Activated naive CD8-positive, alpha-beta T cell treated with anti-CD3 and anti-CD28 coated beads, Interleukin-2, amount 50 U/mL, for 24 hours (primary cell): ENCODE data around the gene CASQ1.

Source experiments
- ATAC-seq: fragments of 150-1000 bp; cut with Tn5 transposase; one replicate; pipeline ENCODE4 v1.10.0; 2021
- DNase-seq: peaks from one replicate; pipeline ENCODE4 v3.0.0; 2021
- H3K27ac Mint-ChIP-seq: one replicate; pipeline ENCODE4 v1.8.0; 2021; ENCODE audit warnings: mild to moderate bottlenecking, mixed read lengths
- H3K27me3 Mint-ChIP-seq: one replicate; pipeline ENCODE4 v1.8.0; 2021; ENCODE audit warnings: mixed read lengths
- H3K36me3 Mint-ChIP-seq: one replicate; pipeline ENCODE4 v1.8.0; 2021; ENCODE audit warnings: low read depth, mixed read lengths
- H3K4me1 Mint-ChIP-seq: one replicate; pipeline ENCODE4 v1.8.0; 2021; ENCODE audit warnings: mixed read lengths
- H3K4me3 Mint-ChIP-seq: one replicate; pipeline ENCODE4 v1.8.0; 2021; ENCODE audit warnings: mild to moderate bottlenecking, moderate library complexity, mixed read lengths
- H3K9me3 Mint-ChIP-seq: one replicate; pipeline ENCODE4 v1.8.0; 2021; ENCODE audit warnings: mixed read lengths

CASQ1 gene

DNA sequence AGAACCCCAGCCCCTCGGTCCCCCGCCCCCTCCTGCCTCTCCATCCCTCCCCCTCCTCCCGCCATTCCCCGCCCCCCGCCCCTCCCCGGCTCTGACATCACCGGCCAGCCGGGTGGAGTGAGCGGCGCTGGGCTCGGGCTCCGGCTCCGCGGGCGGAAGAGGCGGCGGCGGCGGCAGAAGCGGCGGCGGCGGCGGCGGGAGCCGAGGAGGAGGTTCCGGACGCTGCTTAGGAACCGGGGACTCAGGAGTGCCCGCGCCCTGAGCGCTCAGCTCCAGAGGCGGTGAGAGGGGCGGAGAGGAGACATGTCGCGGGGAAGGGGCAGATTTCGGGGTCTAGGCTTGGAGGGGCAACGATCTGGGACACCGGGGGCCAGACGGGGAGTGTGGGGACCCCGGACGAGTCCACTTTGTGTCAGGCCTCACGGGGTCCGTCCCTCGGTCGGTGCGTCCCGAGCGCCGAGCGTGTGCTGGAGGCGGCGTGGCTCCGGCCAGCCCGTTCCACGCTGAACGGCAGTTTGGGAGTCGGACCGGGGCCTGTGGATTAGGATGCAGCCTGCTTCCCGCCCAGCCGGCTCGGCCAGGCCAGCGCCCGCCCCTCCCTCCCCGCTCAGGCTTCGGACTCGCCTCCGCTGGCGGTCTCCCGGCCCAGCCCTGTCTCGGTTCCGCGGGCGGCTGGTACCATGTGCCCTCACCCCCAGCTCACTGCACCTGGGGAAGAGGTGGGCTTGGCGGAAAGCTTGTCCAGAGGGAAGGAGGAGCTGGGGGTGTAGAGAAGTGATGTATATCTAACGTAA, 15.1 kb downstream of the CASQ1 start, which contains the start of gene PEA15:
Gene PEA15, plus strand, starts transcription at position 143 of the 794 bp plus-strand sequence. CDS start 6,161 bp downstream, outside the sequence.
- DNase-seq (peak; percentile 76), ATAC-seq (peak; percentile 57)
- peak within 1 kb of the TSS; percentile 91 for H3K27ac Mint-ChIP-seq
- H3K4me3 Mint-ChIP-seq: peak within 1 kb of the TSS; percentile 83
- H3K9me3 Mint-ChIP-seq: no peaks in the 10 kb centered on the region
- peaks cover 16% of the 10 kb centered on the region for H3K36me3 Mint-ChIP-seq
- no peaks in the 10 kb centered on the region for H3K27me3 Mint-ChIP-seq
- peaks cover 47% of the 10 kb centered on the region for H3K4me1 Mint-ChIP-seq

DNA sequence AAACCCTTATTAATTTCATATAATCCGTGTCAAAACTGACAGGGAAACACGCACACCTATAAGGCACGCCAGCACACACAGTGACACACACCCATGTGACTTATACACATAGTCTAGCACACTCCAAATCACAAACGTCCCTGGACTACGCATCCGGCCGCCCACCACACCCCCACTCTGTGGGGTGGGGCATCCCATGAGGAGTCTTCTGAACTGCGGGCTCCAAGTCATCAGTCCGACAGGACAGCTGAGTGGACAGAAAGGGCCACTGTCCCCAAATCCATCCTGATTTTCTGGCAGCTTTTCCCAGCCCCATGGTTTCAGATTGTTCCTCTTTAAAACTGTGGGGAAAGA, 15.6 kb downstream of the CASQ1 start:
- ATAC-seq (peak; percentile 87), DNase-seq (peak; percentile 57)
- Mint-ChIP-seq H3K36me3 (peaks cover 18% of the 10 kb centered on the region), H3K27me3 (no peaks in the 10 kb centered on the region), H3K4me3 (peak overlapping the region; percentile 83), H3K27ac (peak overlapping the region; percentile 91), H3K4me1 (peaks cover 47% of the 10 kb centered on the region), H3K9me3 (no peaks in the 10 kb centered on the region)

DNA sequence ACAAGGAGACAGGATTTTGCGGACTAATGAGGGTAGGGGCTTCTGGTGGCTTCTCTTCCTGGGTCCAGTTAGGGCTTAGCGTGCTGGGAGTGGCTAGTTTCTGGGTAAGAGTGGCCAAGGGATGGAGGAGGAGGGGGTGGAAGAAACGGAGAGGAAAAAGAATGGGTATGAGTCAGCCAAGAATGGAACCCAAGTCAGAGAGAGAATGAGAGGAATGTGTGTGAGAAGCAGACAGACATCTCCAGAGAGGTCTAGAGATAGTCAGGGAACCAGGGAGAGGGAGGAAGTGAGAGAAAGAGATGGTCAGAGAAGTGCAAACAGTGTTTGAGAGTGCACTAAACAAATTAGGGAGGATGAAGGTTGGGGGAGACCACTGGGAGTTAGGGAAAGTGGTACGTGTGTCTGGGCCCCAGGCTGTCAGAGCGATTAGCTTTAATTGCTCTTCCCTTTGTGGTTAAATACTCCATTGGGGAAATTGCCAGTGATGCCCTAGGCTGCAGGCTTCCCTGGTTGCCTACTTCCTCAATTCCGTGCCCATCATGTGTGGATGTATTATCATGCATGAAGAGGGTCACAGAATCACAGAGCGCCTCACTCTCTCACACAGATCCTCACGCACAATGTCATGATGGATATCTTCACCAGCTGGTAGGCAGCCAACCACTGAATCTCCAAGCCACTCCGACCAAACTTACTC, 16.2 kb downstream of the CASQ1 start:
- Mint-ChIP-seq H3K4me3 (peak overlapping the region; percentile 83), H3K27me3 (no peaks in the 10 kb centered on the region), H3K9me3 (no peaks in the 10 kb centered on the region), H3K27ac (peak overlapping the region; percentile 91), H3K36me3 (peaks cover 18% of the 10 kb centered on the region), H3K4me1 (peaks cover 49% of the 10 kb centered on the region)
- no peak for ATAC-seq
- no peak for DNase-seq

DNA sequence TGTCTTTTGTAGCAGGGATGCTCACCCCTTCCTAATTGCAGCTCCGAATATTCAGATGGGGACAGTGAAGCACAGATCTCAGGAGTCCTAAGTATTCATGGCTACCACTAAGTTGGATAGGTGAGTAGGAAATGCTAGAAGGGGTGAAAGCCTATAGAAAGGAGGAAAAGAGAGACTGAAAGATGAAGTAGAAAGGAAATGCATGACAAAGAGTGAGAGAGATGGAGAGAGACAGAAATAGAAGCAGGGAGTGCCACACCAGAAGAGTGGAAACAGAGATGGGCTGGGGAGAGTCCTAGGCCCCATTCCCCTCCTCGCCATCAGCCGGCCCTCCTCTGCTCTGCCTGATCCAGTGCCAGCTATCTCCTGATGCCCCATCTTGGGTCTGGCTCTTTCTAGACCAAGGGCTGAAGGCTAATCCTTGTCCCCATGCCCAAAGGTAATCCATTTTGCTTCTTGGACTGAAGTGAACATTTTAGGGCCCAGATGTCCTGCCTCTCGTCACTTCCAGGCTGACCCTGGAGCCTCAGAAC, 16.8 kb downstream of the CASQ1 start:
- no peak for DNase-seq
- Mint-ChIP-seq H3K27ac (peak overlapping the region; percentile 40), H3K4me1 (peaks cover 49% of the 10 kb centered on the region), H3K27me3 (no peaks in the 10 kb centered on the region), H3K4me3 (peak overlapping the region; percentile 83), H3K9me3 (no peaks in the 10 kb centered on the region), H3K36me3 (peaks cover 21% of the 10 kb centered on the region)
- no peak for ATAC-seq

DNA sequence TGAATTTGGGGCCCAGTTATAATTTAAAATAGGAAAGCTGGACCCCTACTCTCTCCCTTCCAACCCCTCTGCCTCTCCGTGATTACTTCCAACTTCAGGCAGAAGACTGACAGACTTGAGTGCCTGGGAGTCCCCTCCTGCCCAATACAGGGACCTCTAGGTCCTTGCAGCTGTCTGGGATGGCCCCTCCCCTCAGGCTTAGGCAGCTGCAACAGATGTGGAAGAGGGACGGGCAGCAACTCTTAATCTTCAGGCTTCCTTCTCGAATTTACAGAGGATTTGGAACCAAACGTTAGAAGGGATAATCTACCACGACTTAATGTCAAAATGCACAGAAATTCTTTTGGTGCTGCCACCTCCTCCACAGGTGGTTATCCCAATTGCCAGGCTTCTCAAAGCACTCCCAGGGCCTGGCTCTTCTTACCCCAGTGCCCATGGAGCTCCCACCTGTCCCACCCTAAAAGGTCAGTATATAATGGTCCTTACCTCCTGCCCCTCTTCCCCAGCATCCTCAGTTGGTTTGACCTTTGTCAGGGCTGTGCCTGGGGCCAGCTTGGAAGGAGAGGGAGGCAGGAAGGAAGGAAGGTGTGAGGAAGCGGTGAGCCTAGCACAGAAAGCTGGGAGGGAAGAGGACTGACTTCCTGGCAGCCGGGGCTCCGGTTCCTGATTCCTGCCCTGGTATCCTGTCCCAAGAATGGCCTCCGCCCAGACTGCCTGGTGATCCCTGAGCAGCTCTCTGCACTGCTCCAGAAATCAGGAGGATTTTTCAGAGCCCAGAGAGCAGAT, 17.6 kb downstream of the CASQ1 start:
- Mint-ChIP-seq H3K9me3 (no peaks in the 10 kb centered on the region), H3K27me3 (no peaks in the 10 kb centered on the region), H3K4me1 (peaks cover 49% of the 10 kb centered on the region), H3K36me3 (peaks cover 25% of the 10 kb centered on the region), H3K27ac (peak overlapping the region; percentile 8), H3K4me3 (no peak overlapping the region)
- DNase-seq (no peak), ATAC-seq (no peak)

DNA sequence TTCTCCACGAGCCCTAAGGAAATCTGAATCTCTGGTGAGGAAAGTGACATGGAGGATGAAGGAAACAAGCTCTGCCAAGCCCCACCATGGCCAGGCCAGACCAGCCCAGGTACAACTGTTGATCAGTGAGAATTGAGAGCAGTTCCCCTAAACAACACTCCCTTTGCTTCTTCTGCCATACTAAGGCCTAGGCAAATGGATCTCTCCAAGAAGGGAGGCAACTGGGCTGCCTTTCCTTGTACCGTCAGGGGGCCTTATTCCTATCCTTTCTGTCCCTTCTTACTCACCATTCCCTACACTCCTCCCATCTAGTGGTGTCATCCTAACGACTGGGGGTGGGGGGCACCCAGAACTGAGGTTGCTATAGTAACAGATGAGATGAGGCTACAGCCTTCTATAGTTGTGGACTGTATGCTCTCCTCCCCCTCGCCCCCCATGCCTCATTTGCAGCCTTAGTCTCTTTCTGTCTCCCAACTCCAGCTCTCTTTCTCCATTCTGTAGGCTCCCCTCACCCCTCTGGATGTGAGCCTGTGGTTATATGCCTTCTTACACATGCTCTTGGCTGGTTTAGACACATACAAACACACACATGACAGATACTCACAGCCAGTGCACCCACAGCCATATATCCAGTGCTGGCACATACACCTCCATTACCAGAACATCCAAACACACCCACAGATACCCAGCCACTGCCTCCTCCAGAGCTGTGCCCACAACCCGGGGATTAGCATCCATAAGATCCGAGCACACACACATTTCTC, 18.4 kb downstream of the CASQ1 start:
- Mint-ChIP-seq H3K27ac (peak overlapping the region; percentile 29), H3K27me3 (no peaks in the 10 kb centered on the region), H3K4me1 (peaks cover 49% of the 10 kb centered on the region), H3K9me3 (no peaks in the 10 kb centered on the region), H3K4me3 (no peak overlapping the region), H3K36me3 (peaks cover 30% of the 10 kb centered on the region)
- DNase-seq (no peak), ATAC-seq (no peak)

DNA sequence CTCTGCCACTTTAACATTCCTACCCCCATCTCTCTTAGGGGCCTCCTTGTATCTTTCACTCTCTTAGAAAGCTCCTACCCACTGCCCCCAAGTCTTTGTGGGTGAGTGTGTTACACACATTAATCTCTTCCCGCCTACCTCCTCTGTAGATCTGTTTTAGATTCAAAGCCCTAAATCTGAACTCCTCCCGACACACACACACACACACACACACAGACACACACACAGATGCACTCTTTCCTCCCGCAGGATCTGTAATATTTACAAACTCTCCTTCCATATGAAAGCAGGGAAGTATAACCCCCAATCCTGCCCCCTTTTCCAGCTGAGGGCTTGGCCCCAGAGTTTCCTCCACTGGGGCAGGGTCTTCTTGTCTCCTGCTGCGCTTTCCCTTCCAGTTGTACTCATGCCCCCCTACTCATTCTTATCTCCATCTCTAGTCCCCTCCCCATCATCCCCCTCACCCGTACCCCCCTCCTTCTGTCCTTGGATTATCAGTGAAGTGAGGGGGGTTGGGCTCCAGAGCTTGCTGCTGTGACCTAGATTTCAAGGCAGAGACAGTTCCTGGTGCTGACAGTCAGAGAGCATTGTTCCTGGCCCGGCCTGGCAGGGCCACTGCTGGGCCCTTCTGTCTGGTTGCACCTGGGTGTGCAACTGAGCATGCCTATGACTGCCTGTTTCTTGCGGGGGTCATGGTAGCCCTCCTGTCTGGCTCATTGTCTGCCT, 19.1 kb downstream of the CASQ1 start:
- ATAC-seq (no peak), DNase-seq (no peak)
- Mint-ChIP-seq H3K4me1 (peaks cover 42% of the 10 kb centered on the region), H3K36me3 (peaks cover 34% of the 10 kb centered on the region), H3K27me3 (no peaks in the 10 kb centered on the region), H3K9me3 (no peaks in the 10 kb centered on the region), H3K4me3 (no peak overlapping the region), H3K27ac (peak overlapping the region; percentile 29)

DNA sequence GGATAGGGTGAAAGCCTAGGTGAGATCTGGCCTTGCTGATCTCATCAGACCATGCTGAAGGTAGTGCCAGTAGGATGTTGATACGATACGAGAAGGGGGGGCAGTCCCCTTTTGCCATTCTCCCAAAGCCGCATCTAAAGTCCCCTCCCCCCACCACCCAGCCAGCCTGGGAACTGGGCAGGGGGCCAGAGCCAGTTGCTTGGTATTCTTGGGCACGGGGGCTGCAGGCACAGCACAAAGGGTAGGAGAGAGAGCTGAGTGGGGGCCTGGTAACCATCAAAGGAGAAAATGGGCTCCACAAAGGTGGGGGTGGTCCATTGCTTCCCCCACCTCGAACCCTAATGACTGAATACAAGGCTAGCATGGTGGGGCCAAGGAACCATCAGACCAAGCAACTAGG, 20.2 kb downstream of the CASQ1 start:
- no peak for ATAC-seq
- Mint-ChIP-seq H3K36me3 (peaks cover 41% of the 10 kb centered on the region), H3K4me1 (peaks cover 38% of the 10 kb centered on the region), H3K27me3 (no peaks in the 10 kb centered on the region), H3K9me3 (no peaks in the 10 kb centered on the region), H3K27ac (peak overlapping the region; percentile 28), H3K4me3 (no peak overlapping the region)
- no peak for DNase-seq

DNA sequence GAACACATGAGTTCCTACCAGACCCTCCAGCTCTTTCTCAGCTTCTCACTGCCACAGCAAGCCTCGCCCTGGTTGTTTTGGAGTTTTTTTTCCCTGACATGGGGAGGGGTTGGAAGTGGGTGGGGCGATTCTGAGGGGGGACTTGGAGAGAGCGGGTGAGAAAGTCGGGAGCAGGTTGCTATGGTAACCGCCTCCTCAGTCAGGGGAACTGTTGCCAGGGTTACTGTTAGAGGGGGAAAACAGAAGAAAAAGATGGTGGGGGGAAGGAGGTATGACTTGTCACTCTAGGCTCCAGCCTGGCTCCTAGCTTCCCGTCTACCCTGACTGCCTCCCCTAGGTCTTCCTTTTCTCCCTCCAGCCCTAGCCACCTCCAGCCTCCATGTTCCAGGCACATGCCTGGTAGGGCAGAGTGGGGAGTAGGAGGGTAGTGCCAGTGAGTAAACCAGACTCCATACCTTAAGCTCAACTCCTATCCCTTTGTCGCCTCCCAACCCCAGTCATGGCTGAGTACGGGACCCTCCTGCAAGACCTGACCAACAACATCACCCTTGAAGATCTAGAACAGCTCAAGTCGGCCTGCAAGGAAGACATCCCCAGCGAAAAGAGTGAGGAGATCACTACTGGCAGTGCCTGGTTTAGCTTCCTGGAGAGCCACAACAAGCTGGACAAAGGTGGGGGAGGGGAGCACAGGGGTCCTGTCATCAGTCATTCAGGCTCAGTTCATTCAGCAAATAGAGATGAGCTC, 20.8 kb downstream of the CASQ1 start:
- Mint-ChIP-seq H3K36me3 (peaks cover 47% of the 10 kb centered on the region), H3K9me3 (no peaks in the 10 kb centered on the region), H3K4me3 (no peak overlapping the region), H3K4me1 (peaks cover 34% of the 10 kb centered on the region), H3K27me3 (no peaks in the 10 kb centered on the region), H3K27ac (no peak overlapping the region)
- ATAC-seq (no peak), DNase-seq (no peak)

DNA sequence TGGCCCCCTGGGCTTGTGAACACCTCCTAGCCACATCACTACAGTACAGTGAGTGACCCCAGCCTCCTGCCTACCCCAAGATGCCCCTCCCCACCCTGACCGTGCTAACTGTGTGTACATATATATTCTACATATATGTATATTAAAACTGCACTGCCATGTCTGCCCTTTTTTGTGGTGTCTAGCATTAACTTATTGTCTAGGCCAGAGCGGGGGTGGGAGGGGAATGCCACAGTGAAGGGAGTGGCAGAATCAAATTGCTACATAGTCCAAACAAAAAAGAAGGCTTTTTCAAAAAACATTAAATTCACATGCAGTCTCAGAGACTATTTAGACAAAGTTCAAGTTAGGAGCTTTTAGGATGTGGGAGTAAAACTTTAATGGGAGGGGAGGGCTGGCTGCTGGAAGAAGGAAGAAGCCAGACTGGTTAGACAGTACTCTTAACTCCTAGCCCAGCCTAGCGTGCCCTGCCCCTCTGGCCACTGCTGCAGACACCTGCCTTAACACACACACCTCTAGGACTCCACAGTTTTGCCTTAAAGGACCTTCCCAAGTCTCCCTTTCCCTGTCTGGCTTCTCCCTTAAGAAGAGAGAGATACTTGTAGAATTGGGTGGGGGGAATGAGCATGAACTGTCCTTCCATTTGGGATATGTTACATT, 24.2 kb downstream of the CASQ1 start:
- Mint-ChIP-seq H3K27me3 (no peaks in the 10 kb centered on the region), H3K4me3 (no peak overlapping the region), H3K36me3 (peaks cover 47% of the 10 kb centered on the region), H3K27ac (peak overlapping the region; percentile 1), H3K9me3 (no peaks in the 10 kb centered on the region), H3K4me1 (peaks cover 9% of the 10 kb centered on the region)
- no peak for ATAC-seq
- no peak for DNase-seq

DNA sequence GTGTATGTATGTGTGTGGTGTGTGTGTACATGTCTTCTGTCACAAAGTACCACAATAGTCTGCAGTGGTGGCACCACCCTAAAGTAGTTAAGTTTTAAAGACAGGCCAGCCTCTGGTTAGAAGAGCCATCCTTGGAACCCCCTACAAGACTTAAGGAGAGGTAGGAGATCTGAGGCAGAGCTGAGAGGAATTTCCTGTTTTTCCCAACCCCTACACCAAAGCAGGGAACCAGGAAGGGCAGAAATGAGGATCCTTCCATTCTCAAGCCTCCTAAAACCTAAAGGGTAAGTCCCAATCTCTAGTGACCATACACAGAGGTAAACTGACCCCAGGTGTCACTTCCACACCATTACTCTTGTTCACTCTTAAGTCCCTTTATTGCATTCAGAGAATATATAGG, 25.9 kb downstream of the CASQ1 start:
- ATAC-seq (no peak), DNase-seq (no peak)
- H3K36me3 Mint-ChIP-seq: peaks cover 51% of the 10 kb centered on the region
- H3K4me1 Mint-ChIP-seq: peaks cover 2% of the 10 kb centered on the region
- no peak overlapping the region for H3K4me3 Mint-ChIP-seq
- H3K27ac Mint-ChIP-seq: peak overlapping the region; percentile 36
- no peaks in the 10 kb centered on the region for H3K27me3 Mint-ChIP-seq
- H3K9me3 Mint-ChIP-seq: no peaks in the 10 kb centered on the region

DNA sequence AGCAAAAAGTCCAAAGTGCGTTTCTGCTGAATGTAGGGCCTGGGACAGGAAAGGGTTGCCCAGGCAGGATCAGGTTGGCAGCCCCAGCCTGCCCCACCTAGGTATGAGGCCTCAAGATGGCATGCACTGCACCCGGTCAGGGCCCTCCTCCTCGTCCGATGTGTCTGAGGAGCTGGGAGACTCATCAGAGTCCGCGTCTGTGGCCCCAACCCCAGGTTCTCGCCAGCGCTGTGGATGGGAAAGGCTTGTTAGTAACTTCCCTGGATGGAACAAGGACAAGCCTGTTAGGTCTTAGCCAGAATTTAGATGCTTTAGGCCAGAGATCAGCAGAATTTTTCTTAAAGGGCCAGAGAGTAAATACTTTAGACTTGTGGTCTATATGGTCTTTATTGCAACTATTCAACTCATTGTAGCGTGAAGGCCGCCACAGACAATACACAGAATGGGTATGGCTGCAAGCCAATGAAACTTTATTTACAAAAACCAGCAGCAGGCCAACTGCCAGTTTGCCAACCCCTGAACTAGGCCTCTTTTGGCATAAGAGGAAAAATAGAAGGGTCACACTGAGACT, 27.2 kb downstream of the CASQ1 start:
- peaks cover 52% of the 10 kb centered on the region for H3K36me3 Mint-ChIP-seq
- H3K9me3 Mint-ChIP-seq: no peaks in the 10 kb centered on the region
- H3K27me3 Mint-ChIP-seq: no peaks in the 10 kb centered on the region
- no peak overlapping the region for H3K27ac Mint-ChIP-seq
- ATAC-seq: no peak
- no peak overlapping the region for H3K4me3 Mint-ChIP-seq
- DNase-seq: no peak
- H3K4me1 Mint-ChIP-seq: no peaks in the 10 kb centered on the region
